Putamen (tissue), 1 donor: ENCODE measurements around the gene POM121L2.

ENCODE experiments used
- DNase-seq: peaks from one replicate; pipeline ENCODE4 v3.0.0-alpha.2; 2016; ENCODE audit warnings: low spot score

Gene POM121L2

GRCh38 chr6:27312146-27312949 lies at the start of gene POM121L2:
POM121L2 (minus strand) TSS chr6:27312273; CDS start chr6:27312170, 103 bp downstream.
- DNase-seq, result peak; percentile 8

GRCh38 chr6:27359231-27359630 lies 47.2 kb upstream of the POM121L2 start:
- DNase-seq, result no peak

- no peak for DNase-seq
Measured at GRCh38 chr6:27358786-27359185, 46.7 kb upstream of the POM121L2 start.

- DNase-seq, result no peak
Measured at GRCh38 chr6:27352850-27353249, 40.8 kb upstream of the POM121L2 start.

GRCh38 chr6:27334141-27334540 lies 22.1 kb upstream of the POM121L2 start:
- no peak for DNase-seq

GRCh38 chr6:27333642-27334040 lies 21.6 kb upstream of the POM121L2 start:
- DNase-seq, result no peak

GRCh38 chr6:27332692-27333641 lies 20.9 kb upstream of the POM121L2 start:
- DNase-seq, result peak; percentile 45

- DNase-seq, result no peak
Measured at GRCh38 chr6:27327023-27327738, 15.1 kb upstream of the POM121L2 start.

- DNase-seq, result no peak
Measured at GRCh38 chr6:27321901-27322300, 9.8 kb upstream of the POM121L2 start.

- DNase-seq, result no peak
Measured at GRCh38 chr6:27321370-27321769, 9.3 kb upstream of the POM121L2 start.

GRCh38 chr6:27318973-27319372 lies 6.9 kb upstream of the POM121L2 start:
- DNase-seq, result no peak

GRCh38 chr6:27314046-27314445 lies 2.0 kb upstream of the POM121L2 start:
- no peak for DNase-seq

- DNase-seq, result no peak
Measured at GRCh38 chr6:27312950-27313271, 838 bp upstream of the POM121L2 start.

GRCh38 chr6:27311806-27312145 lies 297 bp downstream of the POM121L2 start:
- DNase-seq, result no peak

- no peak for DNase-seq
Measured at GRCh38 chr6:27303613-27304272, 8.3 kb downstream of the POM121L2 start.

- DNase-seq, result no peak
Measured at GRCh38 chr6:27297857-27298730, 14.0 kb downstream of the POM121L2 start.

- no peak for DNase-seq
Measured at GRCh38 chr6:27297484-27297856, 14.6 kb downstream of the POM121L2 start.

GRCh38 chr6:27296106-27296783 lies 15.8 kb downstream of the POM121L2 start:
- no peak for DNase-seq

- no peak for DNase-seq
Measured at GRCh38 chr6:27295301-27296079, 16.6 kb downstream of the POM121L2 start.

- DNase-seq, result no peak
Measured at GRCh38 chr6:27294409-27294808, 17.7 kb downstream of the POM121L2 start.
